Esophagus muscularis mucosa (tissue), 4 donors: ENCODE results near the gene MYH10. TPM values are rescaled to one million over a fixed set of nuclear protein-coding genes. Genes with fewer than 3 reads are reported as not detected.

Experiments
- DNase-seq: peaks from one replicate; pipeline ENCODE4 v3.0.0-alpha.2; 2017; ENCODE audit errors: extremely low spot score
- H3K27ac ChIP-seq, 4 donors: fragments of 200-600 bp; sonication (generic); replicated peaks in 1 of 4; 1 replicate in 3 of 4; 2 replicates in 1 of 4; pipeline ENCODE4 v1.5.1; 2016 to 2019; ENCODE audit warnings: mild to moderate bottlenecking in 1 of 4
- H3K27me3 ChIP-seq, 4 donors: fragments of 200-600 bp; sonication (generic); one replicate each; pipeline versions ENCODE4 v1.5.1 to v1.6.0; 2016 to 2019
- H3K36me3 ChIP-seq, 4 donors: fragments of 200-600 bp; sonication (generic); one replicate each; pipeline ENCODE4 v1.5.1; 2016 to 2019
- H3K4me1 ChIP-seq, 4 donors: fragments of 200-600 bp; sonication (generic); one replicate each; pipeline ENCODE4 v1.5.1; 2016 to 2019
- H3K4me3 ChIP-seq, 4 donors: fragments of 200-600 bp; sonication (generic); 1 replicate in 2 of 4; 2 replicates in 2 of 4; pipeline ENCODE4 v1.5.1; 2016 to 2019; ENCODE audit warnings: mild to moderate bottlenecking in 4 of 4, moderate library complexity in 1 of 4
- H3K9me3 ChIP-seq, 4 donors: fragments of 200-600 bp; sonication (generic); 1 replicate in 3 of 4; 2 replicates in 1 of 4; pipeline ENCODE4 v1.5.1; 2016 to 2019
- EP300 ChIP-seq: sonication (generic); formaldehyde crosslinking; IDR thresholded peaks from one replicate; pipeline ENCODE4 v1.6.1; 2017; ENCODE audit warnings: antibody characterized with exemption
- POLR2A ChIP-seq: fragments of 450-650 bp; IDR thresholded peaks from one replicate; pipeline ENCODE4 v1.6.1; 2017; ENCODE audit warnings: antibody characterized with exemption, moderate library complexity, mild to moderate bottlenecking, low read depth
- POLR2AphosphoS5 ChIP-seq, 2 donors: sonication (generic); formaldehyde crosslinking; IDR thresholded peaks; one replicate each; pipeline ENCODE4 v1.6.1; 2017; ENCODE audit warnings: antibody characterized with exemption in 2 of 2
- WGBS: methylation state at CpG from one replicate; pipeline ENCODE4 v1.1.5; 2018; 5-methylcytosine and 5-hydroxymethylcytosine counted together
- intact Hi-C: fragments of 100-400 bp; cut with DNase I; formaldehyde crosslinking; loops from one replicate; pipeline ENCODE4 v1.15.1; 2023
- total RNA-seq, 4 donors: library from RNA; depleted of rRNA; stranded (reverse); fragments of >200 nt; gene quantifications; one replicate each; pipeline versions ENCODE4 v1.1.0 to v1.2.1, GENCODE V29; 2016
- TF ChIP-seq, protein P1 (sequence below), 3 experiments: fragments of 200-600 bp in 2 of 3; fragments of 450-650 bp in 1 of 3; sonication (generic) in 2 of 3; IDR thresholded peaks; one replicate each; pipeline ENCODE4 v1.5.1; 2017 to 2019; ENCODE audit warnings: antibody characterized with exemption in 3 of 3, mild to moderate bottlenecking in 2 of 3, moderate library complexity in 1 of 3

MYH10 gene
- total RNA-seq, 4 donors from 2014 or later: 18.9 to 42.0 (median 29.3) TPM

DNA sequence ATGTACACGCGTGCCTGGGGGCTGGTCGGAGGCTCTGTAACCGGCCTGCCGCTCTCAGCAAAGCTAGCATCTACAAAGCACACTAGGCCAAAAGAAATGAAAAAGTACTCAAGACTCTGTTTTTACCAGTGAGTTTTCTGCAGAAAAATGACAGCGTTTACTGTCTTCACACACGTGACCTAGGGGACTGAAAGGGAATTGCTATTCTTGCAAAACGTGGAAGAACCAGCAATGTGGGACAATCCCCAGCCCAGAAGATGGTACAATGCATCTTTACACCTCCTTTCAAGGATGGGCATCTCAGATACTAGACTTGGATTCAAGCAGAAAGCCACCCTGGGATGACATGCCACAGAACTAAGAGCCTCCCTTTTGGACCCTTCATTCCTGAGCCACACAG, 153.4 kb downstream of the MYH10 start:
- WGBS: 87% methylated on average over 8 of the region's 8 CpGs
- H3K9me3 ChIP-seq: no peaks in the 10 kb centered on the region
- H3K27me3 ChIP-seq: no peaks in the 10 kb centered on the region
- H3K4me3 ChIP-seq: no peak overlapping the region
- intact Hi-C loops: loop anchor here (5.0 kb wide), 1 partner anchor 35 kb away; no protein-coding TSS in a partner anchor
- no peak overlapping the region for H3K27ac ChIP-seq
- DNase-seq: no peak
- H3K4me1 ChIP-seq: peaks cover 13 to 29% (median 20%) of the 10 kb centered on the region in 4 donors
- H3K36me3 ChIP-seq: peaks cover 34 to 96% (median 88%) of the 10 kb centered on the region in 4 donors
- TF ChIP-seq POLR2A (no peak), EP300 (no peak), POLR2AphosphoS5 (IDR thresholded peaks at IDR 0.05) (no peak)
- TF ChIP-seq, protein P1, sequence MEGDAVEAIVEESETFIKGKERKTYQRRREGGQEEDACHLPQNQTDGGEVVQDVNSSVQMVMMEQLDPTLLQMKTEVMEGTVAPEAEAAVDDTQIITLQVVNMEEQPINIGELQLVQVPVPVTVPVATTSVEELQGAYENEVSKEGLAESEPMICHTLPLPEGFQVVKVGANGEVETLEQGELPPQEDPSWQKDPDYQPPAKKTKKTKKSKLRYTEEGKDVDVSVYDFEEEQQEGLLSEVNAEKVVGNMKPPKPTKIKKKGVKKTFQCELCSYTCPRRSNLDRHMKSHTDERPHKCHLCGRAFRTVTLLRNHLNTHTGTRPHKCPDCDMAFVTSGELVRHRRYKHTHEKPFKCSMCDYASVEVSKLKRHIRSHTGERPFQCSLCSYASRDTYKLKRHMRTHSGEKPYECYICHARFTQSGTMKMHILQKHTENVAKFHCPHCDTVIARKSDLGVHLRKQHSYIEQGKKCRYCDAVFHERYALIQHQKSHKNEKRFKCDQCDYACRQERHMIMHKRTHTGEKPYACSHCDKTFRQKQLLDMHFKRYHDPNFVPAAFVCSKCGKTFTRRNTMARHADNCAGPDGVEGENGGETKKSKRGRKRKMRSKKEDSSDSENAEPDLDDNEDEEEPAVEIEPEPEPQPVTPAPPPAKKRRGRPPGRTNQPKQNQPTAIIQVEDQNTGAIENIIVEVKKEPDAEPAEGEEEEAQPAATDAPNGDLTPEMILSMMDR (IDR thresholded peaks at IDR 0.05): no peak

DNA sequence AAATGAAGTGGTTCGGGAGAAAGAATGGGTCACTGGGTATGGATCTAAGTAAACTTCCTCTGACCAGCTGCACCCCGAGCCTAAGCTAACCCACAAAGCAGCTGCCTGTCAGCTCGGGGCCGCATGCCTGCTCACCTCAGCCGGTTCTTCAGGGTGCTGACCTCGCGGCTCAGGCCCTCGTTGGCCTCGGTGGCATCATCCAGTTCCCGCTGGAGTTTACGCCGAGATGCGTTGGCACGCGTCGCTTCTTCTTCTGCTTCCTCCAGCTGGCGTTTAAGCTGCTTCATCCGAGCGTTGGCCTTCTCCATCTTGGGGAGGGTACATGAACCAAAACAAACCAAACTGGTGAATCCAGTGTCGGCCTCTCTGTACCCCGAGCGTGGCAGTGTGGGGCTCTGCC, 153.8 kb downstream of the MYH10 start:
- no peak for DNase-seq
- TF ChIP-seq, protein P1 (IDR thresholded peaks at IDR 0.05): no peak
- no peak for TF ChIP-seq EP300
- no peak for TF ChIP-seq POLR2AphosphoS5 (IDR thresholded peaks at IDR 0.05)
- no peak for TF ChIP-seq POLR2A
- Histone ChIP-seq H3K9me3 (no peaks in the 10 kb centered on the region), H3K27me3 (no peaks in the 10 kb centered on the region), H3K4me1 (peaks cover 13 to 25% (median 19%) of the 10 kb centered on the region in 4 donors), H3K27ac (no peak overlapping the region), H3K4me3 (no peak overlapping the region), H3K36me3 (peaks cover 34 to 96% (median 88%) of the 10 kb centered on the region in 4 donors)
- 91% methylated on average over 22 of the region's 22 CpGs for WGBS
- intact Hi-C loops: loop anchor here (5.0 kb wide), 1 partner anchor 34 kb away; no protein-coding TSS in a partner anchor

DNA sequence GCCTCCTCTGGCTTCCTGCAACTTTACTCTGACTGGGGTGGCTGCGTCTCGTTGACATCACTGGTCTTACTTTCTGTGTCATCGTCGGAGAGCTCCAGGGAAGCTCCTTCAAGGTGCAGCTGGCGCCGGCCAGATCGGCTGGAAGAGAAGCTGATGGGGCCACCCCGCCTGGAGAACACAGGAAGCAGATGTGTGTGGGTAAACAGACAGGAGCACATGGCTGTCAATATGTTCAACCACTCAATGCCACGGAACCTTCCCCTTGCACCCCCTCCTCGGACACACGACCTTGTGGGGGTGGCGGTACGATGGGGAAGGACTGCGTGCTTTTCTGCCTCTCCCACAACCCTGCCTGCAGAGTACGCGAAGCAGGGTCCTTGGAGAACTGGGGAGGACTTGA, 154.7 kb downstream of the MYH10 start:
- Histone ChIP-seq H3K4me1 (peaks cover 15 to 29% (median 24%) of the 10 kb centered on the region in 4 donors), H3K4me3 (no peak overlapping the region), H3K36me3 (peaks cover 34 to 95% (median 89%) of the 10 kb centered on the region in 4 donors), H3K27me3 (no peaks in the 10 kb centered on the region), H3K9me3 (no peaks in the 10 kb centered on the region), H3K27ac (no peak overlapping the region)
- intact Hi-C loops: loop anchor here (5.0 kb wide), 1 partner anchor 33 kb away; no protein-coding TSS in a partner anchor
- 81% methylated on average over 9 of the region's 16 CpGs for WGBS
- no peak for DNase-seq
- no peak for TF ChIP-seq POLR2AphosphoS5 (IDR thresholded peaks at IDR 0.05)
- TF ChIP-seq EP300: no peak
- TF ChIP-seq, protein P1 (IDR thresholded peaks at IDR 0.05): no peak
- no peak for TF ChIP-seq POLR2A

DNA sequence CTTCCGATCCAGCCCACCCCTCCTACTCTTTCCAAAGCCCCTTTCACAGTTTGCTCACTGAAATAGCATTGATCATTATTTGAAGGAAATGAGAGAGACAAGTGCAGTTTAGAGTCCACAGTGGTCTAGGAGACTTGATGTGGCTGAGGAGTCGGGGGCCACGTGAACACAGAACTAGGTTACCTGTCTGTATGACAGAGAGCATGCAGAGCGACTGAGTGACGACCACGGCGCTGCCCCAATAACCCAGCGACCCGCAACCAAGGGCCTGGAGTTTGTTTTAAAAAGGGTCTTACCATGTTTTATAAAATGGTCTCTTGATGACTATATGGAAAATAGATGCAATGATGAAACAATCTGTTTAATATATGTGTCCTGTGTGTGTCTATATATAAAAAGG, 155.3 kb downstream of the MYH10 start:
- Histone ChIP-seq H3K27me3 (no peaks in the 10 kb centered on the region), H3K27ac (no peak overlapping the region), H3K9me3 (no peaks in the 10 kb centered on the region), H3K4me1 (peaks cover 17 to 29% (median 24%) of the 10 kb centered on the region in 4 donors), H3K4me3 (no peak overlapping the region), H3K36me3 (peaks cover 34 to 91% (median 86%) of the 10 kb centered on the region in 4 donors)
- DNase-seq: no peak
- TF ChIP-seq POLR2AphosphoS5 (IDR thresholded peaks at IDR 0.05) (no peak), POLR2A (no peak), EP300 (no peak)
- TF ChIP-seq, protein P1 (IDR thresholded peaks at IDR 0.05): no peak
- 96% methylated on average over 9 of the region's 9 CpGs for WGBS
- intact Hi-C loops: loop anchor here (5.0 kb wide), 1 partner anchor 33 kb away; no protein-coding TSS in a partner anchor

DNA sequence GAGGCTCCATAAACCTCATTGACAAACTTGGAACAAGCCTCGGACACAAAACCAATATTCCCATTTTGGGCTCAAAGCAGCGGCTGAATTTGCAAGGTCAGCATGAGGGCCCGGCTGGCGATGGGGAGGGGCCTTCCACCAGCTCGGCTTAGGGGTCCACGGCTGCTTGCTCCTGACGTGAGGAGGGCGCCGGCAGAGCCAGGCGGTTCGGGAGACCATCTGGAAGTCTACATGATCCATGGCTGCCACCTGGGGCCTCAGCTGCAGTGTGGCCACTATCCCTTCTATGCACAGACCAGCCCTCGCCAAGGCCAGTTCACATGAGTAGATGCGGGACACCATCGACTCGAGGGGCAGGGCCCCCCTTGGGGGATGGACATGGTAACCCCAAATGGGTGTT, 155.7 kb downstream of the MYH10 start:
- WGBS: 82% methylated on average over 5 of the region's 15 CpGs
- H3K36me3 ChIP-seq: peaks cover 34 to 87% (median 82%) of the 10 kb centered on the region in 4 donors

More for the DNA sequence above, 155.7 kb downstream of the MYH10 start:
- no peak for DNase-seq
- H3K4me3 ChIP-seq: no peak overlapping the region
- intact Hi-C loops: loop anchor here (5.0 kb wide), 1 partner anchor 33 kb away; no protein-coding TSS in a partner anchor
- peaks cover 17 to 29% (median 24%) of the 10 kb centered on the region in 4 donors for H3K4me1 ChIP-seq
- TF ChIP-seq EP300 (no peak), POLR2A (no peak), POLR2AphosphoS5 (IDR thresholded peaks at IDR 0.05) (no peak)
- TF ChIP-seq, protein P1 (IDR thresholded peaks at IDR 0.05): no peak
- H3K27me3 ChIP-seq: no peaks in the 10 kb centered on the region
- no peak overlapping the region for H3K27ac ChIP-seq
- H3K9me3 ChIP-seq: no peaks in the 10 kb centered on the region
